ENCODE data around the gene PCDHGB7.
A peak's percentile ranks its signal among the peaks of the same experiment; 100 is the strongest.
"Not testable (repeated sequence)": the region's sequence is repeated elsewhere in the genome, so short reads cannot be mapped to it uniquely, and the experiment has no call there.

The PCDHGB7 gene

DNA sequence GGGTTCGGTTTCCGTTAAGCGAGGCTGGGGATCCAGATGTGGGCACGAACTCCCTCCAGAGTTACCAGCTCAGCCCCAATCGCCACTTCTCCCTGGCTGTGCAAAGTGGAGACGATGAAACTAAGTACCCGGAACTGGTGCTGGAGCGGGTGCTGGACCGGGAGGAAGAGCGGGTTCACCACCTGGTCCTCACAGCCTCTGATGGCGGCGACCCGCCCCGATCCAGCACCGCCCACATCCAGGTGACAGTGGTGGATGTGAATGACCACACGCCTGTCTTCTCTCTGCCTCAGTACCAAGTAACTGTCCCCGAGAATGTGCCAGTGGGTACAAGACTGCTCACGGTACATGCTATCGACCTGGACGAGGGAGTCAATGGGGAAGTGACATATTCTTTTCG is 34.1 kb upstream of the PCDHGB7 start:
- no peak overlapping the region for H3K4me3 ChIP-seq
- no peaks in the 10 kb centered on the region for H3K4me1 ChIP-seq
- no peak overlapping the region for H3K9ac ChIP-seq
- no peak for TF ChIP-seq Cebpa-rat (IDR thresholded peaks at IDR 0.05)
- H3K36me3 ChIP-seq = peaks cover 0 to 4% (median 0%) of the 10 kb centered on the region in 11 experiments; a peak in 1 of 22 replicates
- H3K27ac ChIP-seq = no peak overlapping the region
- no peaks in the 10 kb centered on the region for H3K27me3 ChIP-seq
- H4K20me1 ChIP-seq = no peaks in the 10 kb centered on the region
- peaks cover 47 to 75% (median 54%) of the 10 kb centered on the region in 11 experiments for H3K9me3 ChIP-seq (replicated peaks in 1 of 11)
- no peak overlapping the region for H3K4me2 ChIP-seq

DNA sequence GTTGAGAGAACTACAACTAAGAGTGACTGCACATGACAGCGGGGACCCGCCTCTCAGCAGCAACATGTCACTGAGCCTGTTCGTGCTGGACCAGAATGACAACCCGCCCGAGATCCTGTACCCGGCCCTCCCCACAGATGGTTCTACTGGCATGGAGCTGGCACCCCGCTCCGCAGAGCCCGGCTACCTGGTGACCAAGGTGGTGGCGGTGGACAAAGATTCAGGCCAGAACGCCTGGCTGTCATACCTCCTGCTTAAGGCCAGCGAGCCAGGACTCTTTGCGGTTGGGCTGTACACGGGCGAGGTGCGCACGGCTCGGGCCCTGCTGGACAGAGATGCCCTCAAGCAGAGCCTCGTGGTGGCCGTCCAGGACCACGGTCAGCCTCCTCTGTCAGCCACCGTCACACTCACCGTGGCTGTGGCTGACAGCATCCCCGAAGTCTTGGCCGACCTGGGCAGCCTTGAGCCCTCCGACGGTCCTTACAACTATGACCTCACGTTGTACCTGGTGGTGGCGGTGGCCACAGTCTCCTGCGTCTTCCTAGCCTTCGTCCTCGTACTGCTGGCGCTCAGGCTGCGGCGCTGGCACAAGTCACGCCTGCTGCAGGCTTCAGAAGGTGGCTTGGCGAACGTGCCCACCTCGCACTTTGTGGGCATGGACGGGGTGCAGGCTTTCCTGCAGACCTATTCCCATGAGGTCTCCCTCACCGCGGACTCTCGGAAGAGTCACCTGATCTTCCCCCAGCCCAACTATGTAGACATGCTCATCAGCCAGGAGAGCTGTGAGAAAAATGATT is 32.8 kb upstream of the PCDHGB7 start:
- Histone ChIP-seq H3K4me3 (no peak overlapping the region), H4K20me1 (no peaks in the 10 kb centered on the region), H3K27ac (no peak overlapping the region), H3K27me3 (no peaks in the 10 kb centered on the region), H3K4me2 (no peak overlapping the region), H3K4me1 (peaks cover 0 to under 1% (median 0%) of the 10 kb centered on the region in 10 experiments; a peak in 2 of 20 replicates), H3K36me3 (peaks cover 0 to 4% (median 0%) of the 10 kb centered on the region in 11 experiments; a peak in 2 of 22 replicates), H3K9me3 (replicated peaks in 1 of 11) (peaks cover 60 to 86% (median 67%) of the 10 kb centered on the region in 11 experiments), H3K9ac (no peak overlapping the region)
- TF ChIP-seq Cebpa-rat (IDR thresholded peaks at IDR 0.05) = no peak

DNA sequence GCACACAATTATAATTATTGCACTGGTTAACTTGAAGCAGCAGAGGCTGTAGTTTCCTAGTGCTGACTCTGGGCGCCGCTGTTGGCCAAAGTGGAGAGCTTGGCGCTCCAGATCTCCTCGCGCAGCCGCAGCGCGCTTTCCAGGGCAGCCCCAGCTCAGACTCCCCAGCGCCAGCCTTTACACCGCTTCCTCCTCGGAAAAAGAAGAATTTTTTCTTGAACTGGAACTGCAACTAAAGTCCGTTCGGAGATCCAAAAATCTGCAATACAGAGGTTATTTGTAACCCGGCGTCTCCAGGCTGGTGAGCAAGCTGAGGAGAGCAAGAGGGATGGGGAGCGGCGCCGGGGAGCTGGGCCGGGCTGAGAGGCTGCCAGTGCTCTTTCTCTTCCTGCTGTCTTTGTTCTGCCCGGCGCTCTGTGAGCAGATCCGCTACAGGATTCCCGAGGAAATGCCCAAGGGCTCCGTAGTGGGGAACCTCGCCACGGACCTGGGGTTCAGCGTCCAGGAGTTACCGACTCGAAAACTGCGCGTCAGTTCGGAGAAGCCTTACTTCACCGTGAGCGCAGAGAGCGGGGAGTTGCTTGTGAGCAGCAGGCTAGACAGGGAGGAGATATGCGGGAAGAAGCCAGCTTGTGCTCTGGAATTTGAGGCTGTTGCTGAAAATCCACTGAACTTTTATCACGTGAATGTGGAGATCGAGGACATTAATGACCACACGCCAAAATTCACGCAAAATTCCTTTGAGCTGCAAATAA is 29.7 kb upstream of the PCDHGB7 start, which contains the start of gene PCDHGB4:
Gene PCDHGB4 (plus strand): TSS at position 142 of the 755 bp plus-strand sequence. CDS start 187 bp downstream, at position 329.
- not testable (repeated sequence) for H3K4me2 ChIP-seq, H3K4me3 ChIP-seq, H3K9ac ChIP-seq, H3K27ac ChIP-seq, H4K20me1 ChIP-seq, H3K36me3 ChIP-seq, H3K27me3 ChIP-seq
- H3K9me3 ChIP-seq (replicated peaks in 1 of 11) = peaks cover 58 to 73% (median 66%) of the 10 kb centered on the region in 11 experiments
- peaks cover 0 to 14% (median 2%) of the 10 kb centered on the region in 10 experiments; a peak in 7 of 20 replicates for H3K4me1 ChIP-seq

DNA sequence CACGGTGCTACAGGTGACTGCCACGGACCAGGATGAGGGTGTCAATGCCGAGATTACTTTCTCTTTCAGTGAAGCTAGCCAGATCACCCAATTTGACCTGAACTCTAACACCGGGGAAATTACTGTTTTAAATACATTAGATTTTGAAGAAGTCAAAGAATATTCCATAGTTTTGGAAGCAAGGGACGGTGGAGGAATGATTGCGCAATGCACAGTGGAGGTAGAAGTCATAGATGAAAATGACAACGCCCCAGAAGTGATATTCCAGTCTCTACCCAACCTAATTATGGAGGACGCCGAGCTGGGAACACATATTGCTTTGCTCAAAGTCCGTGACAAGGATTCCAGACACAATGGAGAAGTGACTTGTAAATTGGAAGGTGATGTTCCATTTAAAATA is 28.8 kb upstream of the PCDHGB7 start:
- peaks cover 0 to 5% (median 0%) of the 10 kb centered on the region in 11 experiments; a peak in 1 of 22 replicates for H3K36me3 ChIP-seq
- H3K27ac ChIP-seq = no peak overlapping the region
- H3K4me3 ChIP-seq = no peak overlapping the region
- H3K9me3 ChIP-seq (replicated peaks in 1 of 11) = peaks cover 58 to 73% (median 66%) of the 10 kb centered on the region in 11 experiments
- H4K20me1 ChIP-seq = no peaks in the 10 kb centered on the region
- peaks cover 0 to 14% (median 2%) of the 10 kb centered on the region in 10 experiments; a peak in 7 of 20 replicates for H3K4me1 ChIP-seq
- no peaks in the 10 kb centered on the region; a peak in 1 of 22 replicates for H3K27me3 ChIP-seq
- no peak overlapping the region for H3K4me2 ChIP-seq
- H3K9ac ChIP-seq = no peak overlapping the region
- peak; percentile 55 to 97 (median 80); a peak in 19 of 22 replicates for TF ChIP-seq Cebpa-rat (IDR thresholded peaks at IDR 0.05)

DNA sequence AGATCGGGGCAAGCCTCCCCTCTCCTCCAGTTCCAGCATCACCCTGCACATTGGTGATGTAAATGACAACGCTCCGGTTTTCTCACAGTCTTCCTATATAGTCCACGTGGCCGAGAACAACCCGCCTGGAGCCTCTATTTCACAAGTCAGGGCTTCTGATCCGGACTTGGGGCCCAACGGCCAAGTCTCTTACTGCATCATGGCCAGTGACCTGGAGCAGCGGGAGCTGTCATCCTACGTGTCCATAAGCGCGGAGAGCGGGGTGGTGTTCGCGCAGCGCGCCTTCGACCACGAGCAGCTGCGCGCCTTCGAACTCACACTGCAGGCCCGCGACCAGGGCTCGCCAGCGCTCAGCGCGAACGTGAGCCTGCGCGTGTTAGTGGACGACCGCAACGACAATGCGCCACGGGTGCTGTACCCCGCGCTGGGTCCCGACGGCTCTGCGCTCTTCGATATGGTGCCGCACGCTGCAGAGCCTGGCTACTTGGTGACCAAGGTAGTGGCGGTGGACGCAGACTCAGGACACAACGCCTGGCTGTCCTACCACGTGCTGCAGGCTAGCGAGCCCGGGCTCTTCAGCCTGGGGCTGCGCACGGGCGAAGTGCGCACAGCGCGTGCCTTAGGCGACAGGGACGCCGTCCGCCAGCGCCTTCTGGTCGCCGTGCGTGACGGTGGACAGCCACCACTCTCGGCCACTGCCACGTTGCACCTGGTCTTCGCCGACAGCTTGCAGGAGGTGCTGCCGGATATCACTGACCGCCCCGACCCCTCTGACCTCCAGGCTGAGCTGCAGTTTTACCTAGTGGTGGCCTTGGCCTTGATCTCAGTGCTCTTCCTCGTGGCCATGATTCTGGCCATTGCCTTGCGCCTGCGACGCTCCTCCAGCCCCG is 28.1 kb upstream of the PCDHGB7 start:
- Histone ChIP-seq H3K9ac (no peak overlapping the region), H3K4me3 (no peak overlapping the region), H3K9me3 (replicated peaks in 1 of 11) (peaks cover 58 to 73% (median 66%) of the 10 kb centered on the region in 11 experiments), H3K27me3 (no peaks in the 10 kb centered on the region; a peak in 1 of 22 replicates), H3K36me3 (peaks cover 0 to 5% (median 0%) of the 10 kb centered on the region in 11 experiments; a peak in 1 of 22 replicates), H3K27ac (peak overlapping the region in 1 of 11 experiments; percentile 44; a peak in 1 of 22 replicates), H3K4me2 (peak overlapping the region in 3 of 11 experiments; percentile 29 to 46 (median 42); a peak in 6 of 22 replicates), H4K20me1 (no peaks in the 10 kb centered on the region), H3K4me1 (peaks cover 0 to 14% (median 2%) of the 10 kb centered on the region in 10 experiments; a peak in 7 of 20 replicates)
- no peak for TF ChIP-seq Cebpa-rat (IDR thresholded peaks at IDR 0.05)

DNA sequence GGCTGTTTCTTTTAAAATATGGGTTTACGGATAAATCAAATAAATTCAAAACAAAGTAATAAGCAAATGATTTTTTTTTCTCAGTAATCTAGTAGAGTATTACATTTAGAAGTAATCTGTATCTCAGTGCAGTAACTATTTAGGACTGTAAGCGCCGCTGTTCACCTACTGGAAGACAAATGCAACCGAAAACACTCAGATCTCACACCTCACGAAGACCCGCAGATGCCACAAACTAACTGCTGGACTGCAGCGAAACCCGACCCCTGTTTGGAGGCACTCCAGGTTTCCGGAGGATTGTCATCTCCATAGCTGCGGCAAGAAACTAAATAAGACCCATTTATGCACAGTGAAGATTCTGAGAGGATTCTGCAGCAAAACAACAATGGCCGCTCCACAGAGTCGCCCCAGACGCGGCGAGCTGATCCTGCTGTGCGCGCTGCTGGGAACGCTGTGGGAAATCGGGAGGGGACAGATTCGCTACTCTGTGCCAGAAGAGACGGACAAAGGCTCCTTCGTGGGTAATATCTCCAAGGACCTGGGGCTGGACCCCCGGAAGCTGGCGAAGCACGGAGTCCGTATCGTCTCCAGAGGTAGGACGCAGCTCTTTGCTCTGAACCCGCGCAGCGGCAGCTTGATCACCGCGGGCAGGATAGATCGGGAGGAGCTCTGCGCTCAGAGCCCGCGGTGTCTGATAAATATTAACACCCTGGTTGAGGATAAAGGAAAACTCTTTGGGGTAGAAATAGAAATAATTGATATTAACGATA is 24.9 kb upstream of the PCDHGB7 start, which contains the start of gene PCDHGA8:
Gene PCDHGA8 (plus strand): TSS at position 205 of the 770 bp plus-strand sequence. CDS start 181 bp downstream, at position 386.
- Histone ChIP-seq H3K9me3 (replicated peaks in 1 of 11) (peaks cover 57 to 75% (median 66%) of the 10 kb centered on the region in 11 experiments), H4K20me1 (no peaks in the 10 kb centered on the region), H3K27ac (no peak within 1 kb of the TSS), H3K4me1 (peaks cover 0 to 14% (median 2%) of the 10 kb centered on the region in 10 experiments; a peak in 7 of 20 replicates), H3K9ac (no peak within 1 kb of the TSS), H3K4me2 (no peak within 1 kb of the TSS), H3K4me3 (0 out of 20 replicates have a peak within 1 kb of the TSS, but pooled peaks of 1 of the 10 experiments have one; percentile 8), H3K27me3 (no peaks in the 10 kb centered on the region; a peak in 1 of 22 replicates), H3K36me3 (peaks cover 0 to 5% (median 0%) of the 10 kb centered on the region in 11 experiments; a peak in 1 of 22 replicates)
- no peak for TF ChIP-seq Cebpa-rat (IDR thresholded peaks at IDR 0.05)

DNA sequence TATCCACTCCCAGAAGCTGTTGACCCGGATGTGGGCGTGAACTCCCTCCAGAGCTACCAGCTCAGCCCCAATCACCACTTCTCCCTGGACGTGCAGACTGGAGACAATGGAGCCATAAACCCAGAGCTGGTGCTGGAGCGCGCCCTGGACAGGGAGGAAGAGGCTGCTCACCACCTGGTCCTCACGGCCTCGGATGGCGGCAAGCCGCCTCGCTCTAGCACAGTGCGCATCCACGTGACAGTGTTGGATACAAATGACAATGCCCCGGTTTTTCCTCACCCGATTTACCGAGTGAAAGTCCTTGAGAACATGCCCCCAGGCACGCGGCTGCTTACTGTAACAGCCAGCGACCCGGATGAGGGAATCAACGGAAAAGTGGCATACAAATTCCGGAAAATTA is 24.2 kb upstream of the PCDHGB7 start:
- Histone ChIP-seq H3K36me3 (peaks cover 0 to 5% (median 0%) of the 10 kb centered on the region in 11 experiments; a peak in 1 of 22 replicates), H3K4me3 (0 out of 20 replicates have a peak overlapping the region, but pooled peaks of 1 of the 10 experiments have one; percentile 8), H3K4me1 (peaks cover 0 to 14% (median 2%) of the 10 kb centered on the region in 10 experiments; a peak in 7 of 20 replicates), H3K4me2 (no peak overlapping the region), H3K27ac (no peak overlapping the region), H3K9me3 (replicated peaks in 1 of 11) (peaks cover 58 to 78% (median 66%) of the 10 kb centered on the region in 11 experiments), H3K27me3 (no peaks in the 10 kb centered on the region; a peak in 1 of 22 replicates), H4K20me1 (no peaks in the 10 kb centered on the region), H3K9ac (no peak overlapping the region)
- TF ChIP-seq Cebpa-rat (IDR thresholded peaks at IDR 0.05) = no peak

DNA sequence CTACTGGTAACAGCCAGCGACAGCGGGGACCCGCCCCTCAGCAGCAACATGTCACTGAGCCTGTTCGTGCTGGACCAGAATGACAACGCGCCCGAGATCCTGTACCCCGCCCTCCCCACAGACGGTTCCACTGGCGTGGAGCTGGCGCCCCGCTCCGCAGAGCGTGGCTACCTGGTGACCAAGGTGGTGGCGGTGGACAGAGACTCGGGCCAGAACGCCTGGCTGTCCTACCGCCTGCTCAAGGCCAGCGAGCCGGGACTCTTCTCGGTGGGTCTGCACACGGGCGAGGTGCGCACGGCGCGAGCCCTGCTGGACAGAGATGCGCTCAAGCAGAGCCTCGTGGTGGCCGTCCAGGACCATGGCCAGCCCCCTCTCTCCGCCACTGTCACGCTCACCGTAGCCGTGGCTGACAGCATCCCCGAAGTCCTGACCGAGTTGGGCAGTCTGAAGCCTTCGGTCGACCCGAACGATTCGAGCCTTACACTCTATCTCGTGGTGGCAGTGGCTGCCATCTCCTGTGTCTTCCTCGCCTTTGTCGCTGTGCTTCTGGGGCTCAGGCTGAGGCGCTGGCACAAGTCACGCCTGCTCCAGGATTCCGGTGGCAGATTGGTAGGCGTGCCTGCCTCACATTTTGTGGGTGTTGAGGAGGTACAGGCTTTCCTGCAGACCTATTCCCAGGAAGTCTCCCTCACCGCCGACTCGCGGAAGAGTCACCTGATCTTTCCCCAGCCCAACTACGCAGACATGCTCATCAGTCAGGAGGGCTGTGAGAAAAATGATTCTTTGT is 22.9 kb upstream of the PCDHGB7 start:
- Histone ChIP-seq H3K4me1 (peaks cover 0 to 14% (median 2%) of the 10 kb centered on the region in 10 experiments; a peak in 7 of 20 replicates), H3K9me3 (replicated peaks in 1 of 11) (peaks cover 57 to 78% (median 66%) of the 10 kb centered on the region in 11 experiments)
- not testable (repeated sequence) for H3K36me3 ChIP-seq, H3K9ac ChIP-seq, H3K4me2 ChIP-seq, H3K27ac ChIP-seq, H3K27me3 ChIP-seq, H4K20me1 ChIP-seq, H3K4me3 ChIP-seq

DNA sequence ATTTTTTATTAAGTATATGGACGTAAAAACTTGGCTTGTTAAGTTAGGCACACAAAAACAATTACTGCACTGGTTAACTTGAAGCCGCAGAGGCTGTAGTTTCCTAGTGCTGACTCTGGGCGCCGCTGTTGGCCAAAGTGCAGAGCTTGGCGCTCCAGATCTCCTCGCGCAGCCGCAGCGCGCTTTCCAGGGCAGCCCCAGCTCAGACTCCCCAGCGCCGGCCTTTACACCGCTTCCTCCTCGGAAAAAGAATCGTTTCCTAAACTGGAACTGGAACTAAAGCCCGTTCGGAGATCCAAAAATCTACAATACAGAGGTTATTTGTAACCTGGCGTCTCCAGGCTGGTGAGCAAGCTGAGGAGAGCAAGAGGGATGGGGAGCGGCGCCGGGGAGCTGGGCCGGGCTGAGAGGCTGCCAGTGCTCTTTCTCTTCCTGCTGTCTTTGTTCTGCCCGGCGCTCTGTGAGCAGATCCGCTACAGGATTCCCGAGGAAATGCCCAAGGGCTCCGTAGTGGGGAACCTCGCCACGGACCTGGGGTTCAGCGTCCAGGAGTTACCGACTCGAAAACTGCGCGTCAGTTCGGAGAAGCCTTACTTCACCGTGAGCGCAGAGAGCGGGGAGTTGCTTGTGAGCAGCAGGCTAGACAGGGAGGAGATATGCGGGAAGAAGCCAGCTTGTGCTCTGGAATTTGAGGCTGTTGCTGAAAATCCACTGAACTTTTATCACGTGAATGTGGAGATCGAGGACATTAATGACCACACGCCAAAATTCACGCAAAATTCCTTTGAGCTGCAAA is 19.5 kb upstream of the PCDHGB7 start, which contains the start of gene PCDHGB5:
Gene PCDHGB5 (plus strand): TSS at position 192 of the 796 bp plus-strand sequence. CDS start 181 bp downstream, at position 373.
- H3K4me3 ChIP-seq, H3K4me1 ChIP-seq, H3K4me2 ChIP-seq, H3K27ac ChIP-seq, H3K9ac ChIP-seq, H3K27me3 ChIP-seq, H3K36me3 ChIP-seq, H4K20me1 ChIP-seq: not testable (repeated sequence)
- peaks cover 60 to 81% (median 67%) of the 10 kb centered on the region in 11 experiments for H3K9me3 ChIP-seq (replicated peaks in 1 of 11)

Measured in BLaER1 treated with 17β-estradiol and CSF1 and Interleukin-3, amounts not matched to agents 10 nM and 100 nM (cell line).